ENCODE results near the gene CIDEB. TPM values are rescaled to one million over a fixed set of nuclear protein-coding genes. Genes with fewer than 3 reads are reported as not detected.
A peak's percentile ranks its signal among the peaks of the same experiment; 100 is the strongest.

CIDEB gene
- polyA plus RNA-seq, 1 experiment = 0.48 TPM

DNA sequence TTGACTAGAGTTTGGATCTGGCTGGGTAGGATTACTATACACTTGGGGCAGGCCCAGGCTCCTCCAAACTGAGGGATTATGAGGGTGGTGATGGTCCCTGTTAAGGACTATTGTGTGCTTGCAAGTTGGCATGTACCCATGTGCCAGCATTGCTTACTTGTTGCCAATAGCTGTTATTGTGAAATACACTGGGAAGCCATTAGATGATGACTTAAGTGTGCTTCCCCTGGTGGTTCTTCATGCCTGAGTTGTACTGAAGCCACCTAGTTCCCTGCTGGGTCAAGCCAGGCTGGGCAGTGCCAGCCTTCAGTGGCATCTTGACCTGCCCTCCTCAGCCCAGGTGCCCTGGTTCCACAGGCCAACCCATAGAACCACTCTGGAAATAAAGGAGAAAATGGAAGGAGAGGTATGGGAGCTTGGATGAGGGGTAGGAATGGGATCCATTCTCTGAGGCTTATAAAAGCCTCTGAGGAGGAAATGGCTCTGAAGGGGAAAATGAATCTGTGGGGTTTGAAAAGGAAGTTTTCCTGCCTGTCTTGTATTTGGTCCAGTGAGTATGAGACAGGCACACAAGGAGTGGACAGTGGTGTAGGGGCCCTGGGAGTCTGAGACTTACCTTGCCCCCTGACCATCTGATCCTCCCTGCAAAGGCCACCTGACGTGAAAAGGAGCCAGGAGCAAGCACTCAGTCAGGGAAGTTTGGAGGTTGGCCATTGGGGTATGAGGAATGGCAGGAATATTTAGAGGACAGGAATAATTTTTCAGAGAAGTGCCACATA, 4.2 kb upstream of the CIDEB start:
- CTCF ChIA-PET = interaction anchor here (0.9 to 6.3 kb wide), 4 partner anchors 11 to 124 kb away, joined by 3 to 51 read pairs (median 6); no protein-coding TSS in a partner anchor
- POLR2A ChIA-PET = no interaction called here
- DNase-seq (ENCODE audit: low read depth, low spot score) = no peak

DNA sequence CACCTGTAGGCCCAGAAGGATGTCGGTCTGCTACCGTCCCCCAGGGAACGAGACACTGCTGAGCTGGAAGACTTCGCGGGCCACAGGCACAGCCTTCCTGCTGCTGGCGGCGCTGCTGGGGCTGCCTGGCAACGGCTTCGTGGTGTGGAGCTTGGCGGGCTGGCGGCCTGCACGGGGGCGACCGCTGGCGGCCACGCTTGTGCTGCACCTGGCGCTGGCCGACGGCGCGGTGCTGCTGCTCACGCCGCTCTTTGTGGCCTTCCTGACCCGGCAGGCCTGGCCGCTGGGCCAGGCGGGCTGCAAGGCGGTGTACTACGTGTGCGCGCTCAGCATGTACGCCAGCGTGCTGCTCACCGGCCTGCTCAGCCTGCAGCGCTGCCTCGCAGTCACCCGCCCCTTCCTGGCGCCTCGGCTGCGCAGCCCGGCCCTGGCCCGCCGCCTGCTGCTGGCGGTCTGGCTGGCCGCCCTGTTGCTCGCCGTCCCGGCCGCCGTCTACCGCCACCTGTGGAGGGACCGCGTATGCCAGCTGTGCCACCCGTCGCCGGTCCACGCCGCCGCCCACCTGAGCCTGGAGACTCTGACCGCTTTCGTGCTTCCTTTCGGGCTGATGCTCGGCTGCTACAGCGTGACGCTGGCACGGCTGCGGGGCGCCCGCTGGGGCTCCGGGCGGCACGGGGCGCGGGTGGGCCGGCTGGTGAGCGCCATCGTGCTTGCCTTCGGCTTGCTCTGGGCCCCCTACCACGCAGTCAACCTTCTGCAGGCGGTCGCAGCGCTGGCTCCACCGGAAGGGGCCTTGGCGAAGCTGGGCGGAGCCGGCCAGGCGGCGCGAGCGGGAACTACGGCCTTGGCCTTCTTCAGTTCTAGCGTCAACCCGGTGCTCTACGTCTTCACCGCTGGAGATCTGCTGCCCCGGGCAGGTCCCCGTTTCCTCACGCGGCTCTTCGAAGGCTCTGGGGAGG, 3.1 kb upstream of the CIDEB start, which contains the start of gene LTB4R:
Gene LTB4R, plus strand, starts transcription at position 857 of the 959 bp plus-strand sequence. CDS start 4,150 bp downstream, outside the sequence.
- peaks cover 4% of the 10 kb centered on the region; the same call in 1 of the 2 replicates for H3K9me3 ChIP-seq (ENCODE audit: control insufficient read depth, insufficient read depth, low read length)
- DNase-seq (ENCODE audit: low read depth, low spot score) = no peak
- ChIA-PET POLR2A (interaction anchor here (1.3 kb wide), 1 partner anchor 121 kb away, joined by 5 read pairs; no protein-coding TSS in a partner anchor), CTCF (interaction anchor here (1.1 to 6.3 kb wide), 7 partner anchors 10 to 259 kb away, joined by 3 to 87 read pairs (median 35); partner anchors contain the start of genes CARMIL3, DHRS1 and NOP9)
- H3K27ac ChIP-seq (ENCODE audit: low read depth, low read length) = no peak within 1 kb of the TSS
- peak within 1 kb of the TSS; percentile 20; the same call in 1 of the 2 replicates for H3K4me3 ChIP-seq (ENCODE audit: low read depth, low read length)
- TF ChIP-seq, protein P1, sequence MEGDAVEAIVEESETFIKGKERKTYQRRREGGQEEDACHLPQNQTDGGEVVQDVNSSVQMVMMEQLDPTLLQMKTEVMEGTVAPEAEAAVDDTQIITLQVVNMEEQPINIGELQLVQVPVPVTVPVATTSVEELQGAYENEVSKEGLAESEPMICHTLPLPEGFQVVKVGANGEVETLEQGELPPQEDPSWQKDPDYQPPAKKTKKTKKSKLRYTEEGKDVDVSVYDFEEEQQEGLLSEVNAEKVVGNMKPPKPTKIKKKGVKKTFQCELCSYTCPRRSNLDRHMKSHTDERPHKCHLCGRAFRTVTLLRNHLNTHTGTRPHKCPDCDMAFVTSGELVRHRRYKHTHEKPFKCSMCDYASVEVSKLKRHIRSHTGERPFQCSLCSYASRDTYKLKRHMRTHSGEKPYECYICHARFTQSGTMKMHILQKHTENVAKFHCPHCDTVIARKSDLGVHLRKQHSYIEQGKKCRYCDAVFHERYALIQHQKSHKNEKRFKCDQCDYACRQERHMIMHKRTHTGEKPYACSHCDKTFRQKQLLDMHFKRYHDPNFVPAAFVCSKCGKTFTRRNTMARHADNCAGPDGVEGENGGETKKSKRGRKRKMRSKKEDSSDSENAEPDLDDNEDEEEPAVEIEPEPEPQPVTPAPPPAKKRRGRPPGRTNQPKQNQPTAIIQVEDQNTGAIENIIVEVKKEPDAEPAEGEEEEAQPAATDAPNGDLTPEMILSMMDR (IDR thresholded peaks at IDR 0.05; ENCODE audit: low read depth, low read length) = peak; percentile 12; the same call in 1 of the 2 replicates
- peaks cover 2% of the 10 kb centered on the region for H3K27me3 ChIP-seq (ENCODE audit: control insufficient read depth, insufficient read depth, low read length)

More for the DNA sequence above, 4.2 kb upstream of the CIDEB start:
- peaks cover 3% of the 10 kb centered on the region for H3K27me3 ChIP-seq (ENCODE audit: control insufficient read depth, insufficient read depth, low read length)
- H3K4me3 ChIP-seq (ENCODE audit: low read depth, low read length) = no peak overlapping the region
- H3K27ac ChIP-seq (ENCODE audit: low read depth, low read length) = no peak overlapping the region
- H3K9me3 ChIP-seq (ENCODE audit: control insufficient read depth, insufficient read depth, low read length) = peaks cover 6% of the 10 kb centered on the region; the same call in 1 of the 2 replicates
- TF ChIP-seq, protein P1 (IDR thresholded peaks at IDR 0.05; ENCODE audit: low read depth, low read length) = 0 out of 2 replicates have a peak, but pooled peaks have one; percentile 1

DNA sequence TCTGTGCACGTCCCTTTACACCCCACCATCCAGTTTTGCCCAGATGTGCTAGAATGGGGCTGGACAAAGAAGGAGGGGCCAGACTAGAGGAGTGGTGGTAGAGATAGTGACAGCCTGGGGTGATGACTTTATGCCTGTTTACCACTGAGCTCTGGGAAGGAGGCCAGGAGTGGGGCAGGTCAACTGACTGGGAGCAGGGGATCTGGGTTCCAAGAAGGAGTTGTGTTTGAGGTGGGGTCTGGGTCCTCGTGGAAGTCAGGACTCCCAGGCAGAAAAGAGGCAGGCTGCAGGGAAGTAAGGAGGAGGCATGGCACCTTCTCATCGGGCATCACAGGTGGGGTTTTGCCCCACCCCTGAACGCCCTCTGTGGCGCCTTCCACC, 2.5 kb upstream of the CIDEB start:
- POLR2A ChIA-PET = interaction anchor here (1.3 kb wide), 1 partner anchor 121 kb away, joined by 5 read pairs; no protein-coding TSS in a partner anchor
- TF ChIP-seq, protein P1 (IDR thresholded peaks at IDR 0.05; ENCODE audit: low read depth, low read length) = no peak
- H3K4me3 ChIP-seq (ENCODE audit: low read depth, low read length) = no peak overlapping the region

DNA sequence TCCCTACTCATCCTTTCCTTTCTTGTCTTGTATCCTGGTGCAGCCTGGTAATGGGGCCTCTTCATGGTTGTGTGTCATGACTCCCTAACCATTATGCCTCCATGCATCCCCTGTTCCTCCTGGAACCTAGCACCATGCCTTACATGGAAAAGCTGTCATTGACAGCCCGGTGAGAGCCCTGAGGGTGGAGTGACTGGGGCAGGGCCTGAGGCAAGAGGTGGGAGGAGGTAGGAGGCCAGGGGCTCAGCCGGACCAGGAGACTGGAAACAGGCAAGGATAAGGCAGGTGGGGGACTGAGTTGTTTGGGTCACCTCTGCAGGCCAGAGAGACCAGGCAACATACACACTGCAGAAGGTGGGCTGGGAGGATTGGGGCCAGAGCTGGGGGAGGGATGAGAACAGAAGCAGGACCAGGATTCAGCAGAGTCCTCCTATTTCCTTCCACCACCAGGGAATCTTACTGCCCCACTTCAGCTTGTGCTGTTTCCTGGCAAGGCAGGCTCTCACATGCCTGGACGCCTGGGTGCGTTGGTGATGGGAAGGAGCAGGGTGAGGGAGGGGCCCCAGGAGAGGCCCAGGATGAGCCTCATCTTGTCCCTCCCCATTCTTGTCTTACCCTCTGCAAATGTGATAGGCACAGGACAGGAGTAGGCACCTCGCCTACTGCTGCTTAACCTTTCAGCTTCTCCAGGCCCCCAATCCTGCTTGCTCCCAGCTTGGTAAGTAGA, 1.9 kb upstream of the CIDEB start, which contains the start of gene LTB4R2:
Gene LTB4R2, plus strand, starts transcription at position 603 of the 727 bp plus-strand sequence. CDS start 525 bp downstream, outside the sequence.
- no peak for DNase-seq (ENCODE audit: low read depth, low spot score)
- no peaks in the 10 kb centered on the region for H3K27me3 ChIP-seq (ENCODE audit: control insufficient read depth, insufficient read depth, low read length)
- ChIA-PET CTCF (interaction anchor here (1.8 to 6.3 kb wide), 10 partner anchors 9 to 258 kb away, joined by 4 to 87 read pairs (median 32); partner anchors contain the start of genes CARMIL3, DHRS1, NOP9 and TINF2), POLR2A (interaction anchor here (1.3 kb wide), 1 partner anchor 122 kb away, joined by 5 read pairs; no protein-coding TSS in a partner anchor)
- TF ChIP-seq, protein P1 (IDR thresholded peaks at IDR 0.05; ENCODE audit: low read depth, low read length) = no peak
- H3K9me3 ChIP-seq (ENCODE audit: control insufficient read depth, insufficient read depth, low read length) = no peaks in the 10 kb centered on the region
- H3K4me3 ChIP-seq (ENCODE audit: low read depth, low read length) = peak within 1 kb of the TSS; percentile 20; the same call in 1 of the 2 replicates
- no peak within 1 kb of the TSS for H3K27ac ChIP-seq (ENCODE audit: low read depth, low read length)

More for the DNA sequence above, 2.5 kb upstream of the CIDEB start:
- no peaks in the 10 kb centered on the region for H3K27me3 ChIP-seq (ENCODE audit: control insufficient read depth, insufficient read depth, low read length)
- CTCF ChIA-PET = interaction anchor here (1.8 to 6.3 kb wide), 6 partner anchors 12 to 258 kb away, joined by 4 to 87 read pairs (median 40); partner anchors contain the start of genes CARMIL3, DHRS1 and NOP9
- no peaks in the 10 kb centered on the region for H3K9me3 ChIP-seq (ENCODE audit: control insufficient read depth, insufficient read depth, low read length)
- DNase-seq (ENCODE audit: low read depth, low spot score) = no peak
- no peak overlapping the region for H3K27ac ChIP-seq (ENCODE audit: low read depth, low read length)
